SH-SY5Y (cell line): ENCODE measurements around the gene GMDS.

Source experiments
- GATA2 ChIP-seq: IDR thresholded peaks from 2 replicates; pipeline ENCODE4 v1.6.1; 2011; ENCODE audit warnings: mild to moderate bottlenecking, low read depth, low read length
- GATA3 ChIP-seq: IDR thresholded peaks from 2 replicates; pipeline ENCODE4 v1.6.1; 2011; ENCODE audit warnings: low read depth, mild to moderate bottlenecking, low read length, moderate library complexity

Gene GMDS

GRCh38 chr6:2072453-2072852 is 173.0 kb downstream of the GMDS start:
- TF ChIP-seq GATA2, result no peak
- no peak for TF ChIP-seq GATA3

GRCh38 chr6:2063547-2063946 is 181.9 kb downstream of the GMDS start:
- TF ChIP-seq GATA2 (no peak), GATA3 (no peak)

GRCh38 chr6:2061880-2062279 is 183.5 kb downstream of the GMDS start:
- TF ChIP-seq GATA3 (no peak), GATA2 (no peak)

- no peak for TF ChIP-seq GATA3
- TF ChIP-seq GATA2, result no peak
Observed at GRCh38 chr6:2055911-2056310, 189.5 kb downstream of the GMDS start.

- no peak for TF ChIP-seq GATA3
- no peak for TF ChIP-seq GATA2
Observed at GRCh38 chr6:2055143-2055542, 190.3 kb downstream of the GMDS start.

- TF ChIP-seq GATA3 (no peak), GATA2 (no peak)
Observed at GRCh38 chr6:2054516-2055067, 190.8 kb downstream of the GMDS start.

- TF ChIP-seq GATA2, result no peak
- no peak for TF ChIP-seq GATA3
Observed at GRCh38 chr6:2053691-2054090, 191.7 kb downstream of the GMDS start.

- no peak for TF ChIP-seq GATA3
Observed at GRCh38 chr6:2047855-2048254, 197.6 kb downstream of the GMDS start.

- no peak for TF ChIP-seq GATA2
- TF ChIP-seq GATA3, result no peak
Observed at GRCh38 chr6:2044192-2044591, 201.2 kb downstream of the GMDS start.

GRCh38 chr6:2042956-2043648 is 202.3 kb downstream of the GMDS start:
- no peak for TF ChIP-seq GATA2
- no peak for TF ChIP-seq GATA3

GRCh38 chr6:2038092-2038491 is 207.3 kb downstream of the GMDS start:
- TF ChIP-seq GATA3 (peak; percentile 83), GATA2 (peak; percentile 96)

- TF ChIP-seq GATA2, result no peak
- no peak for TF ChIP-seq GATA3
Observed at GRCh38 chr6:2037237-2037926, 208.0 kb downstream of the GMDS start.

- TF ChIP-seq GATA2, result no peak
- no peak for TF ChIP-seq GATA3
Observed at GRCh38 chr6:2036710-2037023, 208.7 kb downstream of the GMDS start.

- TF ChIP-seq GATA2 (no peak), GATA3 (no peak)
Observed at GRCh38 chr6:2035826-2036709, 209.3 kb downstream of the GMDS start.
